ENCODE data around the gene NECTIN1. TPM values are rescaled to one million over a fixed set of nuclear protein-coding genes. Genes with fewer than 3 reads are reported as not detected.

NECTIN1 gene
- total RNA-seq, 6 experiments from 2014 or later = 4.3 to 8.4 (median 6.1) TPM

DNA sequence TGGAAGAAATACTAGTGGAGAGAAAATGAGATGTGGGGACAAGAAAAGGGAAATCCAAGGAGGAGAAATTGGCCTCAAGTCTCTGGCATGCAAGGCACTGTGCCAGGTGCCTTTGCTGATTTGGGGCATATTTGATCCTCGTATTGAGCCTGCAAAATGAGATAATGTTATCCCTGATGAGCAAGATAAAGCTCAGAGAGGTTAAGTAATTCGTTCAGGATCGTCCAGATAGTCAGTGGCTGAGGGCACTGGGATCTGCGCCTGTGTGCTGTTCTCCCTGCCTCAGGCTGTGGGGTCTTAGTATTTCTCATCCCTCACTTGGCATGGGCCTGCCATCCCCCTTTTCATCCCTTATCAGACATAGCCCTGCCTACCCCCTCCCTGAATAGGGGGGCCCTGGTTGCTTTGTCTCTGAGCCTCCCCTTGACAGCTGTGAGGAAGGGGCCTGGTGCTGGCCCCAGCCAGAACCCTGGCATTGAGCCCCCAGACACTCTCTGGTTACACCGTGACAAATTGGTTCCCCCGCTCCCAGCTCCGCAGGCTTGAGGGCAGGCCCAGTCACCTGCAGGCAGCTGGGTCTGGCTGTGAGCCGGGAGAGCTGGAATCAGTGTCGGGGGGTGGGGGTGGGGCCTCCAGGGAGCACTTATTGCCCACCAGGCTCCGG is 85.7 kb downstream of the NECTIN1 start:
- 66% methylated on average over 2 of the region's 10 CpGs for WGBS (ENCODE audit: insufficient coverage, low coverage, low lambda C conversion rate, missing lambda C conversion rate)
- no peaks in the 10 kb centered on the region for H3K27me3 ChIP-seq
- H3K4me1 ChIP-seq = peaks cover 0 to 10% (median 2%) of the 10 kb centered on the region in 4 donors
- ATAC-seq (no peak), DNase-seq (no peak)
- intact Hi-C loops (cut with DNase I) = no loop called here
- no peak overlapping the region for H3K4me3 ChIP-seq
- no peak overlapping the region for H3K27ac ChIP-seq
- no peaks in the 10 kb centered on the region for H3K9me3 ChIP-seq
- H3K36me3 ChIP-seq = no peaks in the 10 kb centered on the region
- TF ChIP-seq POLR2A (IDR thresholded peaks at IDR 0.05) = no peak
- TF ChIP-seq, protein P1, sequence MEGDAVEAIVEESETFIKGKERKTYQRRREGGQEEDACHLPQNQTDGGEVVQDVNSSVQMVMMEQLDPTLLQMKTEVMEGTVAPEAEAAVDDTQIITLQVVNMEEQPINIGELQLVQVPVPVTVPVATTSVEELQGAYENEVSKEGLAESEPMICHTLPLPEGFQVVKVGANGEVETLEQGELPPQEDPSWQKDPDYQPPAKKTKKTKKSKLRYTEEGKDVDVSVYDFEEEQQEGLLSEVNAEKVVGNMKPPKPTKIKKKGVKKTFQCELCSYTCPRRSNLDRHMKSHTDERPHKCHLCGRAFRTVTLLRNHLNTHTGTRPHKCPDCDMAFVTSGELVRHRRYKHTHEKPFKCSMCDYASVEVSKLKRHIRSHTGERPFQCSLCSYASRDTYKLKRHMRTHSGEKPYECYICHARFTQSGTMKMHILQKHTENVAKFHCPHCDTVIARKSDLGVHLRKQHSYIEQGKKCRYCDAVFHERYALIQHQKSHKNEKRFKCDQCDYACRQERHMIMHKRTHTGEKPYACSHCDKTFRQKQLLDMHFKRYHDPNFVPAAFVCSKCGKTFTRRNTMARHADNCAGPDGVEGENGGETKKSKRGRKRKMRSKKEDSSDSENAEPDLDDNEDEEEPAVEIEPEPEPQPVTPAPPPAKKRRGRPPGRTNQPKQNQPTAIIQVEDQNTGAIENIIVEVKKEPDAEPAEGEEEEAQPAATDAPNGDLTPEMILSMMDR (IDR thresholded peaks at IDR 0.05) = no peak

DNA sequence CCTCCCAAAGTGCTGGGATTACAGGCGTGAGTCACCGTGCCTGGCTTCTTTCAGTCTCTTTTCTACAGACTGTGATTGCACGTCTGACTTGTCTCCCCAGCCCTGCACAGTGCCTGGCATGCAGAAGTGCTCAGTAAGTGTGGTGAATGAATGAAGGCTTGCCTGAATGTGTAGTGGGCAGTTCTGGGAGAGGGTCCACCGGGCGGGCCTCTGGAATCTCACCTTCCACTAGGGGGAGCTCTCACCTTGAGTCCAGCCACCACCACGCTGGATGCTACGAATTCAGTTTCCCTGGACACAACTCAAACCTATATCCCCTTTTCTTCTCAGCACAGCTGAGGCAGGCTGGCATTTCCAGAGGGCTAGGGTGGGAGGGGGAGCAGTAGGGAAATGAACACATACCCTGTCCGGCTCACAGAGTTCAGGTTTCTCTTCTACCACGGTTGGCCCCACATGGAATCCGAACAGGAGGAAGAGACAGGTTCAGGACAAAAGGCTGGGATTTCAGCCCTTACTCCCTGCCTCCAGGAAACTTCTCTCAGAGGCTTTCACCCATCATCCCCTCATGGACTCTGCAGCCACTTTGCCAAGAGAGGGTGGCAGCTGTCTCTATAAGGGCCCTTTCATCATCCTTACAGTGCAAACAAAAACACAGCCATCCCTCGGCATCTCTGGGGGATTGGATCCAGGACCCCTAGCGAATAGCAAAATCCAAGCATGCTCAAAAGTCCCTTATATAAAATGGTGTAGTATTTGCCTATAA is 86.8 kb downstream of the NECTIN1 start:
- Histone ChIP-seq H3K9me3 (no peaks in the 10 kb centered on the region), H3K27me3 (no peaks in the 10 kb centered on the region), H3K4me1 (peaks cover 0 to 10% (median 2%) of the 10 kb centered on the region in 4 donors), H3K4me3 (no peak overlapping the region), H3K36me3 (no peaks in the 10 kb centered on the region), H3K27ac (no peak overlapping the region)
- intact Hi-C loops (cut with DNase I) = no loop called here
- DNase-seq (no peak), ATAC-seq (peak; percentile 20 to 63 (median 45))
- 60% methylated on average over 9 of the region's 12 CpGs for WGBS (ENCODE audit: insufficient coverage, low coverage, low lambda C conversion rate, missing lambda C conversion rate)
- TF ChIP-seq POLR2A (IDR thresholded peaks at IDR 0.05) = no peak
- TF ChIP-seq, protein P1 (IDR thresholded peaks at IDR 0.05) = peak; percentile 48 to 52 (median 50)

DNA sequence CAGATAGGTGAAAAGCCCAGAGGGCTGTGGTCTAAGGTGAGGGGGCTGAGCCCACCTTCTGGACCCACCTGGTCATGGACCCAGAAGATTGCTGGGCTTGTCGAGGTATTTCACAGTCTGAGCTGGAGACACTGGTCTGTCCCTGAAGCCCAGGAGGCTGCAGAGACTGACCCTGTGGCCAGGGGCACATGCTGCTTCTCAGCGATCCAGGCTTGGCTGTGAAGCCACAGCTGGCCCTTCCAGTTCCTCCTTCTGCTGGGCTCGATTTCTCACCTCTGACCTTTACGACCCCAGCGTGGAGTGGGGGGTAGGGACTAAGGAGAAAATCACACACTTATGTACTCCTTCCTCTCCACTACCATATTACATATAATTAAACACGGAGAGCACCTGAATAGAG is 88.5 kb downstream of the NECTIN1 start:
- H3K27ac ChIP-seq = no peak overlapping the region
- 39% methylated on average over 5 of the region's 6 CpGs for WGBS (ENCODE audit: insufficient coverage, low coverage, low lambda C conversion rate, missing lambda C conversion rate)
- H3K4me1 ChIP-seq = peaks cover 0 to 10% (median 2%) of the 10 kb centered on the region in 4 donors
- intact Hi-C loops (cut with DNase I) = no loop called here
- TF ChIP-seq POLR2A (IDR thresholded peaks at IDR 0.05) = no peak
- TF ChIP-seq, protein P1 (IDR thresholded peaks at IDR 0.05) = no peak
- DNase-seq (no peak), ATAC-seq (no peak)
- no peaks in the 10 kb centered on the region for H3K9me3 ChIP-seq
- no peaks in the 10 kb centered on the region for H3K36me3 ChIP-seq
- no peaks in the 10 kb centered on the region for H3K27me3 ChIP-seq
- H3K4me3 ChIP-seq = no peak overlapping the region

DNA sequence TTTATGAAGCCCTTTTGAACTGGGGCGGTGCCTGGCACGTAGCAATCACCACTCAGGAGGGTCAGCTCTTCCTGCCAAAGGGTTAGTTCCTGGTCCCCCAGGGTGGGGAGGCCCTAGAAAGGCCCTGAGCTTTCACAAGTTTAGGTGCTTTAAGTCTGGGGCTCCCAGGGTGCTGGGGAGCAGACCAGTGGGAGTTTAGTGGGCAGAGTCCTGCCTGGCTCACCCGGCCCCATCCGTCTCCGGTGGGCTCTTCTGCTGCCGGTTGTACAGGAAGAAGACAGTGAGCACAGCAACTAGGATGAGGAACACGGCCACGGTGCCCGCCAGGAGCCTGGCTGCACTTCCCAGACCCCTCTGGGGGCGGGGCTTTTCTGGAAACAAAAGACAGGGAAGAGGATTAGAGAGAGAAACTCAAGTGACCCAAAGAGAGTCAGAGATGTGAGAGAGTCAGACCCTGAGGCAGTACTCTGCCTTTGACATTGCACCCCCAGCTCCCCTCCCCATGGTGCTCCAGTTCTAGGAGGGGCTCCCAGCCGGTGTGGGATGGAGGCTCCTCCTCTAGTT is 89.3 kb downstream of the NECTIN1 start:
- Histone ChIP-seq H3K4me3 (no peak overlapping the region), H3K36me3 (no peaks in the 10 kb centered on the region), H3K4me1 (peaks cover 0 to 4% (median 1%) of the 10 kb centered on the region in 4 donors), H3K27ac (no peak overlapping the region), H3K27me3 (no peaks in the 10 kb centered on the region), H3K9me3 (no peaks in the 10 kb centered on the region)
- WGBS (ENCODE audit: insufficient coverage, low coverage, low lambda C conversion rate, missing lambda C conversion rate) = 45% methylated on average over 9 of the region's 11 CpGs
- no peak for DNase-seq
- ATAC-seq = no peak
- intact Hi-C loops (cut with DNase I) = no loop called here
- TF ChIP-seq POLR2A (IDR thresholded peaks at IDR 0.05) = no peak
- TF ChIP-seq, protein P1 (IDR thresholded peaks at IDR 0.05) = no peak

Measured in right lobe of liver (tissue), 6 donors.